GM21381 (cell line): ENCODE measurements around the gene DPEP2.
"Not testable (repeated sequence)": the region's sequence is repeated elsewhere in the genome, so short reads cannot be mapped to it uniquely, and the experiment has no call there.

Experiments used
- ATAC-seq: cut with Tn5 transposase; IDR thresholded peaks from one replicate; pipeline ENCODE4 v1.9.1; 2021; ENCODE audit warnings: mild to moderate bottlenecking, moderate library complexity; ENCODE audit not compliant: unreplicated experiment

Gene DPEP2

GRCh38 chr16:67940446-67941089, 58.7 kb downstream of the DPEP2 start:
- ATAC-seq, result no peak

DNA sequence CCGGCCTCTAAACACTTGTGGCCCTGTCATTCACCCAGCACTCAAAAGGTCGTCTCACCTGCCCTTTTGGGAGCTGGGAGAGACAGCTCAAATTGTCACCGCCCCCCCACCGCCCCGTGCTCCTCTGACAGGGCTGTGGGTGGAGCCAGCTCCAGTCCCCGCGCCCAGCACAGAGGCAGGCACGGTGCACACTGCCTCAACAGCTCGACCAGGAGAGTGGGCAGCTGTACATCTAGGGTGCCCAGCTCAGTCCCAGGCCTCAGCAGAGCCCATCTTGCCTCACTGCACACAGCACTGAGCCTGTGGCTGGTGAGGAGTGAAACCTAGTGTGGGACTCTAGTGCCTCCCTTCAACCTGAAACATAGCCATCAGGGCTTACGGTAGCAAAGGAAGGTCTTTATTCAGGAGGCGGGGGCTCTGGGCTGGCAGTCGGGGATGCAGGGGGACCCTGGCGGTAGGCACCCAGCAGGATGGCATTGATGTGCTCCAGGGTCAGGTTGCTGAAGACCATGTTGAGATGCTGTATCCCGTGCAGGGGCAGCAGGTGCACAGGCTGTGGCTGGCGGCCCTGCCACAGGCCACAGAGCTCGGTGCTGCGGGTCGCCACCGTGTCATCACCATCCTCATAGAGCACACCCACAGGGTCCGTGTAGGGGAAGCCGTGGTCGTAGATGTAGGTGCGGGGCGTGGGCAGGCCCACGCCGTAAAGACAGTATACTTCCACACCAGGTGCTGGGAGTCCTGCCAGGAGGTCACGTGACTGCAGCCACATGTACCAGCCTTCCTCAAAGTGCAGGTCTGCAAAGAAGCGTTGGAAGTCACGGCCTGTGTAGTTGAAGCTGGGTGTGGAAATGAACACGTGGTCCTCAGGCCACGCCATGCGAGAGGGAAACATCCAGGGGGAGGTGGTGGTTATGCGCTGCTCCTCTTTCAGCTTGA, 59.5 kb downstream of the DPEP2 start:
- no peak for ATAC-seq

GRCh38 chr16:67937713-67938112, 61.6 kb downstream of the DPEP2 start:
- ATAC-seq, result not testable (repeated sequence)
